Retinal pigment epithelial cell (primary cell): ENCODE results near the gene F8.
A peak's percentile ranks its signal among the peaks of the same experiment; 100 is the strongest.

Experiments used
- DNase-seq: peaks from one replicate; pipeline ENCODE4 v3.0.0-alpha.2; 2010; ENCODE audit warnings: low read depth
- H3K4me3 ChIP-seq: 2 replicates; pipeline ENCODE4 v1.5.1; 2011; ENCODE audit warnings: mild to moderate bottlenecking, low read length, control low read depth, moderate library complexity
- TF ChIP-seq, protein P1 (sequence below): conservative IDR thresholded peaks from 2 replicates; pipeline ENCODE4 v1.5.1; 2011; ENCODE audit warnings: low read depth, low read length, control low read depth, inconsistent platforms

F8 gene

DNA sequence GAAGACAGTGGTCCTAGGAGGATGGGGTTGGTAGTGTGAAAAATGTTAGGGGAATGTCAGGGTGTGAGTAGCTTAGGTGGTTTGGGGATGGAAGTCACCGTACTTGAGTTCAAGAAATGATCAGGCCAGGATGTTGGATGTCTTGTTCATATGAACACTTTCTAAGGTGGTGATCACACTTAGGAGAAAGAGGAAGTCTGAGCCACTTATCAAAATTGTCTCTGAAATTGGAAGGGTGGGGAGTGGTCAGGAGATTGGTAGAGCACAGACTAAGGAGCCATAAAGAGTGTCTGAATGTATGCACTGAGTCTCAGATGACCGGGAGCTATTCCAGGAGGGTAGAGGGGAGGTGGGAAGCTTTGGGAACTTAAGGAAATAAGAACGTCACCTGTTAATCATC lies 31.1 kb upstream of the F8 start:
- TF ChIP-seq, protein P1, sequence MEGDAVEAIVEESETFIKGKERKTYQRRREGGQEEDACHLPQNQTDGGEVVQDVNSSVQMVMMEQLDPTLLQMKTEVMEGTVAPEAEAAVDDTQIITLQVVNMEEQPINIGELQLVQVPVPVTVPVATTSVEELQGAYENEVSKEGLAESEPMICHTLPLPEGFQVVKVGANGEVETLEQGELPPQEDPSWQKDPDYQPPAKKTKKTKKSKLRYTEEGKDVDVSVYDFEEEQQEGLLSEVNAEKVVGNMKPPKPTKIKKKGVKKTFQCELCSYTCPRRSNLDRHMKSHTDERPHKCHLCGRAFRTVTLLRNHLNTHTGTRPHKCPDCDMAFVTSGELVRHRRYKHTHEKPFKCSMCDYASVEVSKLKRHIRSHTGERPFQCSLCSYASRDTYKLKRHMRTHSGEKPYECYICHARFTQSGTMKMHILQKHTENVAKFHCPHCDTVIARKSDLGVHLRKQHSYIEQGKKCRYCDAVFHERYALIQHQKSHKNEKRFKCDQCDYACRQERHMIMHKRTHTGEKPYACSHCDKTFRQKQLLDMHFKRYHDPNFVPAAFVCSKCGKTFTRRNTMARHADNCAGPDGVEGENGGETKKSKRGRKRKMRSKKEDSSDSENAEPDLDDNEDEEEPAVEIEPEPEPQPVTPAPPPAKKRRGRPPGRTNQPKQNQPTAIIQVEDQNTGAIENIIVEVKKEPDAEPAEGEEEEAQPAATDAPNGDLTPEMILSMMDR = no peak
- no peak for DNase-seq

GRCh38 chrX:155052738-155053498 lies 30.4 kb upstream of the F8 start:
- DNase-seq = no peak
- TF ChIP-seq, protein P1 = no peak
- no peak overlapping the region for H3K4me3 ChIP-seq

More for the DNA sequence above, 31.1 kb upstream of the F8 start:
- H3K4me3 ChIP-seq = no peak overlapping the region

DNA sequence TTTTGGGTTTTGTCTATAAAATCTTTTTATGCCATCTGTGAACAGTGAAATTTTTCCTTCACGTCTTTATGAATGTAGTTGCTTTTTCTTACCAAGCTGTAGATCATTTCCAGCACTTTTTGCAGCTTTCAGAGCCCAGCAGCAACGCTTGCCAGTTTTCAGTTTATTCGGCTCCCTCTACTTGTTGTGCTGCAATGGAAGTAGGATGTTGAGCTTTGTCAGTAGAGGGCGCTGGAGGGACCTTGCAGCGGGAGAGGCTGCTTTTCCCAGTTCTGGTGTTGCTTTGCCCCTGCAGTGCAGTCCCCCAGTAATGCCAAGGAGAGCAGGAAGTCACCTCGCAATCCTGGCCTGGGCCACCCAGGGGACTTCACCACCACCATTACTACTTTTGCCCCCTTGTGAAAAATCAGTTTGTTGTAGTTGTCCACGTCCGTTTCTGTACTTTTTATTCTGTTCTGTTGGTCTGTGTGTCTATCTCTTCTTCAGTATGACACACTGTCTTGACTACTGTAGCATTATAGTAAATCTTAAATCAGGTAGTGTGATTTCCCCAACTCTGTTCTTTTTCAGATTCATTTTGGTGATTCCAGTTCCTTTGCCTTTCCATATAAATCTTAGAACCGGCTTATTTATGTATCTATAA lies 26.6 kb upstream of the F8 start:
- TF ChIP-seq, protein P1 = peak; percentile 74
- DNase-seq = no peak

GRCh38 chrX:155046811-155047528 lies 24.4 kb upstream of the F8 start:
- TF ChIP-seq, protein P1 = no peak
- DNase-seq = no peak

More for the DNA sequence above, 26.6 kb upstream of the F8 start:
- no peak overlapping the region for H3K4me3 ChIP-seq

GRCh38 chrX:155046129-155046810 lies 23.7 kb upstream of the F8 start:
- TF ChIP-seq, protein P1 = no peak
- no peak overlapping the region for H3K4me3 ChIP-seq
- DNase-seq = no peak

More at GRCh38 chrX:155046811-155047528, 24.4 kb upstream of the F8 start:
- no peak overlapping the region for H3K4me3 ChIP-seq

- TF ChIP-seq, protein P1 = no peak
- H3K4me3 ChIP-seq = no peak overlapping the region
- no peak for DNase-seq
Observed at GRCh38 chrX:155035688-155036087, 13.2 kb upstream of the F8 start.
